Measurements from ENCODE around the gene FZR1. TPM values are rescaled to one million over a fixed set of nuclear protein-coding genes. Genes with fewer than 3 reads are reported as not detected.
"Not testable (repeated sequence)": the region's sequence is repeated elsewhere in the genome, so short reads cannot be mapped to it uniquely, and the experiment has no call there.

The FZR1 gene
- total RNA-seq, 2 donors from 2014 or later = 19.5 to 22.6 TPM

GRCh38 chr19:3522421-3523360, 16.6 kb downstream of the FZR1 start:
- DNase-seq (no peak), ATAC-seq (no peak)

DNA sequence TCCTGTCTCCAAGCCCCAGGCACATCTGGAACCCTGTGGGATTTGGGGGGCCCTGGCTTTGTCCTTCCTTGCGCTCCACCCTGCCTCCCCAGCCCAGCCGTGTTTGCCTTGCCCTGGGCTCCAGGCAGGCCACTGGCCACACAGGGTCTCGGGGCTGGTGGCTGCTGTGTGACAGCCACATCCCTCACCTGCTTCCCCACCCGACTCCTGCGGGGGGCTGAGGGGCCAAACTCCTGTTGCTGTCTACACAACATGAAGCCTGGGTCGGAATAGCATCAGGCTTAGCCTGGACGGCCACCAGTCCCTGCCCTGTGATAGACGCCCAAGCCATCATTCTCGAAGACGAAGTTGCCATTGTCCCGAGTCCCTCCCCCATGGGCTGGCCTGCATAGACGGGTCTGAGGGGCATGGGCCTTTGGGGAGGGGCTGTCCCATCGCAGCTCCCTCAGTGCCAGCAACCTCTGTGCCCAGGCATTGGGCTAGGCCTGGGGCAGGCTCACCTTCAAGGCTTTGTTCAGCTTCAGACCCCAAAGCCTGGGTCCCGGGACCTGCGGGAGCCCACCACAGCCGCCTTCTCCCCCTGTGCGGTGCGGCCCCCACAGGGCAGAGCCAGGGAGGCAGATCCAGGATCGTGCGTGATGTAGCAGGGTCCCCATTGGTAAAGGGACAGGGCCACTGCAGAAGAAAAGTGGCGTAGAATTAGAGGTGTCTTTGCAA, 17.4 kb downstream of the FZR1 start:
- ATAC-seq (no peak), DNase-seq (no peak)
- intact Hi-C loops (cut with DNase I) = no loop called here

More at GRCh38 chr19:3522421-3523360, 16.6 kb downstream of the FZR1 start:
- intact Hi-C loops (cut with DNase I) = no loop called here

DNA sequence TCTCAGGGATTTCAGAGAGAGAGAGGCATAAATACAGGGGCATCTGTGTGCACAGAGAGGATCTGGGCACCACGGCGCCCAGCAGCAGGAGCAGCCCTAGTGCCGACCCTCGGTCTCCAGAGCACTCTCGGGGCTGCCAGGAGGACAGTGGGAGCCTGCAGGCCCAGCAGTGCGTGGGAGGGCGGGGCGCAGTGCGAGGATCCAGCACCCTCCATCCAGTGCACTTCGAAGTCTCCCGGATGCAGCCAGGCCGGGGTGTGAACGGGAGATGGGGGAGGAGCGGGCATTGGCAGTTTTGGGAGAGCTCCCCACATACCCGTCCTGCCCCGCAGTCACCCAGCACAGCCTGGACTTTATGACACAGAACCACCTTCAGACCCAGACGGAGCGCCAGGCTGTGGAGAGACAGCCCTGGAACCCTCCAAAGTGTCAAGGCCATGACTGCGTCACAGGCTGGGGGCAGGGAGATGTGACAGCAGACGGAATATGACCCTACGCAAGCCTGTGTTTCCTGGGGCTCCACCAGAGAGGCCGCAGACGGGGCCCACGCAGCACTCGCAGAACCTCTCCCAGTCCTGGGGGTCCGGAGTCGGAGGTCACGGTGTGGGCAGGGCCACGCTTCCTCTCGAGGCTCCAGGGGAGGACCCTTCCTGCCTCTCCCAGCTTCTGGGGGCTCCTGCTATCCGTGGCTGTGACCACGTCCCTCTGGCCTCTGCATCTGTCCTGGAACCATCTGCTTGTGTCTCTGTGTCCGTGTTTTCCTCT, 18.1 kb downstream of the FZR1 start:
- intact Hi-C loops (cut with DNase I) = no loop called here
- DNase-seq (no peak), ATAC-seq (no peak)

DNA sequence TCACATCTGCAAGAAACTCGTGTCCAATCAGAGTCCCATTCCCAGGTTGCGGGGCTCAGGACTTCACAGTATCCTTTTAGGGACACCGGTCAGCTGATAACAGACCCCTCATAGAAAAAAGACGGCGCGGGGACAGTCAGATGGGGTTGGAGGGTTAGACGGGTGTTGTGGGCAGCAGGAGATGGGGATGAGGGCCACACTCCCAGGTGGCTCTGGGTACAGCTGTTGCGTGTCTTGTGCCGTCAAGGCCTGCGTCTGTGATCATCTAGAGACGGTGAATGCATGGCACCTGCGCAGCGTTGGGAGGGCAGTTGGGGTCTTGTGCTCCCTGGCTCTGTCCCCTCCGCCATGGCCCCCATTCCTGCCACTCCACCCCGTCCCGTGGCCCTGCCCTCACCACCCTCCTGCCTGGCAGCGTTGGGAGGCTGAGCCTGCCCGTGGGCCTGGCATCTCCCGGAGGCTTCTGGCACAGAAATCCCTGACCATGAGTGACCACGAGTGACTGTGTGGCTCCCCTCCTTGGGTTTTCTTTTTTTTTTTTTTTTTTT, 18.9 kb downstream of the FZR1 start:
- intact Hi-C loops (cut with DNase I) = no loop called here
- DNase-seq = no peak
- no peak for ATAC-seq

DNA sequence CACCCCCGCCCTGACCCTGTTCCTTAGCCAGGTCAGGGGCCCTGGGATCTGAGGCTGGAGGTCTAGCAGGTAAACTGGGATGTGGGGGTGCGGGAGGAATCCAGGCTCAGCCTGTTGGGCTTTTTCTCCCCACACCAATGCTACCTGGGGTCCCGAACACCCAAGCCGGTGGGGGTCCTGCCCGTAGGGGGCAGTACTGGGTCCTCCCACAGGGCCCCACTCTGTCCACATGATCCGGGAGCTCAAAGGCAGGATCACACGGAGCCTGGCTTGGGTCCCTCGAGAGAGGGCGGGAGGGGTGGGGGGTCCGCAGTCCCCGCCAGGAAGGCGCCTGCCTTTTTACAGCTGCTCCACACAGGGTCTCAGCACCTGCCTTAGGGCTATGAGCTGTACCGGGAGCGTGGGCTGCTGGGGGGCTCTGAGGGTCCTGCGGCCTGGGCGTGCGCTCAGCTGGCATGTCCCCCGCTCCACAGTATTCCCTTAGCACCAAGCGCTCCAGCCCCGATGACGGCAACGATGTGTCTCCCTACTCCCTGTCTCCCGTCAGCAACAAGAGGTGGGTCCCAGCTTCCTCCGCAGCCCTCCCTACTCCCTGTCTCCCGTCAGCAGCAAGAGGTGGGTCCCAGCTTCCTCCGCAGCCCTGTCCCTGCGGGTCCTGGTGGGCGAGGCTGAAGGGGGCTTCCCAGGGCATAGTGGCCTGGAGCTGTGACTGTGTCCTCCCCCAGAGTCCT, 20.6 kb downstream of the FZR1 start:
- DNase-seq = no peak
- ATAC-seq = no peak
- intact Hi-C loops (cut with DNase I) = no loop called here

DNA sequence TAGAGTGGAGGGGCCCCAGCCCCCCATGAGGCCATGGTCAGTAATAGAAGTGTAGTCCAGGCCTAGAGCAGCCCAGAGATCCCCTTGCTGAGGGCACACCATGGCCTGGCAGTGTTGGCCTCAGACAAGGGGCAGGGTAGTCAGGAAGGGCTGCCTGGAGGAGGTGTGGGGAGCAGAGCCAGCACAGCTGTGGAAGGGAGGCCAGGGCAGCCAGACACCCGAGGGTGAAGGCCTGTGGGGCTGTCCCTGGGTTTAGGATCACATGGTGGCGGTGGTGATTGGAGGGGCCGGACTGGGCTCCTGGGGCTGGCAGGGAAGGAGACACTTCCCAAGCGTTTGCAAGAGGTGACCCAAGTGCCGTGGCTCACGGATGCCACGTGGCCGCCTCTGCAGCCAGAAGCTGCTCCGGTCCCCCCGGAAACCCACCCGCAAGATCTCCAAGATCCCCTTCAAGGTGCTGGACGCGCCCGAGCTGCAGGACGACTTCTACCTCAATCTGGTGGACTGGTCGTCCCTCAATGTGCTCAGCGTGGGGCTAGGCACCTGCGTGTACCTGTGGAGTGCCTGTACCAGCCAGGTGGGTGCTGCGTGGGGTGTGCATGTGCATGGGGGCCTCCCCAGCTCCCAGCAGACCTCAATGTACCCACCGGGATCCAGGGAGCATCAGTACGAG, 21.3 kb downstream of the FZR1 start:
- intact Hi-C loops (cut with DNase I) = no loop called here
- DNase-seq (no peak), ATAC-seq (no peak)

- ATAC-seq = no peak
- no peak for DNase-seq
- intact Hi-C loops (cut with DNase I) = no loop called here
Observed at GRCh38 chr19:3528080-3528479, 22.0 kb downstream of the FZR1 start.

- ATAC-seq = no peak
Observed at GRCh38 chr19:3528539-3529211, 22.6 kb downstream of the FZR1 start.

DNA sequence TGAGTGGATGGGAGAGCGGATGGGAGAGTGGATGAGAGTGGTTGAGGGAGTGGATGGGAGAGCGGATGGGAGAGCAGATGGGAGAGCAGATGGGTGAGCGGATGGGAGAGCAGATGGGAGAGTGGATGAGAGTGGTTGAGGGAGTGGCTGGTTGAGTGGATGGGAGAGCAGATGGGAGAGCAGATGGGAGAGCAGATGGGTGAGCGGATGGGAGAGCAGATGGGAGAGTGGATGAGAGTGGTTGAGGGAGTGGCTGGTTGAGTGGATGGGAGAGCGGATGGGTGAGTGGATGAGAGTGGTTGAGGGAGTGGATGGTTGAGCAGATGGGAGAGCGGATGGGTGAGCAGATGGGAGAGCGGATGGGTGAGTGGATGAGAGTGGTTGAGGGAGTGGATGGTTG, 23.2 kb downstream of the FZR1 start:
- DNase-seq; intact Hi-C loops (cut with DNase I); ATAC-seq: not testable (repeated sequence)

More at GRCh38 chr19:3528539-3529211, 22.6 kb downstream of the FZR1 start:
- no peak for DNase-seq
- intact Hi-C loops (cut with DNase I) = no loop called here

DNA sequence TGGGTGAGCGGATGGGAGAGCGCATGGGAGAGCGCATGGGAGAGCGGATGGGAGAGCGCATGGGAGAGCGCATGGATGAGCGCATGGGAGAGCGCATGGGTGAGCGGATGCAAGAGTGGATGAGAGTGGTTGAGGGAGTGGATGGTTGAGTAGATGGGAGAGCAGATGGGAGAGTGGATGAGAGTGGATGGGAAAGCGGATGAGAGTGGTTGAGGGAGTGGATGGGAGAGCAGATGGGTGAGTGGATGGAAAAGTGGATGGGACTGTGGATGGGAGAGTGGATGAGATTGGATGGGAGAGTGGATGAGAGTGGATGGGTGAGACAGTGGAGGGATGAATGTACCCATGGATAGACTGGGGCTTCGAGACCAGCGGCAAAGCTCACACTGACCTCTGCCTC, 24.3 kb downstream of the FZR1 start:
- no peak for DNase-seq
- intact Hi-C loops (cut with DNase I) = no loop called here
- no peak for ATAC-seq

DNA sequence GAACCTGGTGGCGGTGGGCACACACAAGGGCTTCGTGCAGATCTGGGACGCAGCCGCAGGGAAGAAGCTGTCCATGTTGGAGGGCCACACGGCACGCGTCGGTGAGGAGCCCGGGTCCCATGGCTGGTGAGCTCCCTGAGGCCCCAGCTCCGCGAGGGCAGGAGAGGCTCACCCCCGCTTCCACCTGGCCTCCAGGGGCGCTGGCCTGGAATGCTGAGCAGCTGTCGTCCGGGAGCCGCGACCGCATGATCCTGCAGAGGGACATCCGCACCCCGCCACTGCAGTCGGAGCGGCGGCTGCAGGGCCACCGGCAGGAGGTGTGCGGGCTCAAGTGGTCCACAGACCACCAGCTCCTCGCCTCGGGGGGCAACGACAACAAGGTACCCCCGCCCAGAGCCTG, 25.6 kb downstream of the FZR1 start:
- no peak for ATAC-seq
- intact Hi-C loops (cut with DNase I) = no loop called here
- no peak for DNase-seq

DNA sequence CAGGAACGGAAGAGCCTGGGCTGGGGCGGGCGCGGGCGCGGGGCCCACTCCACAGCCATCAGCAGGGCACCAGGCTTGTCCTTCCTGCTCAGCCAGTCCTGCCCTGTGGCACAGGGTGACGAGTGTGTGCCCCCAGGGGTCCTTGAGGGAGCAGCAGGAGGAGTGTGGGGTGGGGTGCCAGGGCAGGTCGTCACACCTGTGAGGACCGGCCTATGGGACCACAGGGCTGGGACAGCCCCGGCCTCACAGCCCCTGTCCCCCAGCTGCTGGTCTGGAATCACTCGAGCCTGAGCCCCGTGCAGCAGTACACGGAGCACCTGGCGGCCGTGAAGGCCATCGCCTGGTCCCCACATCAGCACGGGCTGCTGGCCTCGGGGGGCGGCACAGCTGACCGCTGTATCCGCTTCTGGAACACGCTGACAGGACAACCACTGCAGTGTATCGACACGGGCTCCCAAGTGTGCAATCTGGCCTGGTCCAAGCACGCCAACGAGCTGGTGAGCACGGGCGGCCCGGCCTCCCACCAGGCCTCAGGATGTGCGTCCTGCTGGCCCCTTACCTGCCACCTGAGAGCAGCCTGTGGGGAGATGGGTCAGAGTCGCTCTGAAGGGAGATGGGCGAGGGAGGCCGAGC, 26.2 kb downstream of the FZR1 start:
- ATAC-seq (no peak), DNase-seq (no peak)
- intact Hi-C loops (cut with DNase I) = no loop called here

DNA sequence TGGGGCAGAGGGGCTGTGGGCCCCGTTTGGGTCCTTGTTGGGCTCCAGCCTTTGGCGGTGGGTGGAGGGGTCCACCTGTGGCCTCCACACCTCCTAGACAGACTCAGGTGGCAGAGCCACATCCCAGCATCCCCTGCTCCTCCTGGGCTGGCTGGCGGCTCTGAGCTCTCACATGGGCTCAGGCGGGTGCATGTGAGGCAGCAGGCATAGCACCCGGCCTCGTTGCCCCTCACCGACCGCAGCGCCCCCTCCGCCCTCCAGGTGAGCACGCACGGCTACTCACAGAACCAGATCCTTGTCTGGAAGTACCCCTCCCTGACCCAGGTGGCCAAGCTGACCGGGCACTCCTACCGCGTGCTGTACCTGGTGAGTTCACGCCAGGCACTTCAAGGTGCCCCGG, 26.9 kb downstream of the FZR1 start:
- DNase-seq (no peak), ATAC-seq (no peak)
- intact Hi-C loops (cut with DNase I) = no loop called here

DNA sequence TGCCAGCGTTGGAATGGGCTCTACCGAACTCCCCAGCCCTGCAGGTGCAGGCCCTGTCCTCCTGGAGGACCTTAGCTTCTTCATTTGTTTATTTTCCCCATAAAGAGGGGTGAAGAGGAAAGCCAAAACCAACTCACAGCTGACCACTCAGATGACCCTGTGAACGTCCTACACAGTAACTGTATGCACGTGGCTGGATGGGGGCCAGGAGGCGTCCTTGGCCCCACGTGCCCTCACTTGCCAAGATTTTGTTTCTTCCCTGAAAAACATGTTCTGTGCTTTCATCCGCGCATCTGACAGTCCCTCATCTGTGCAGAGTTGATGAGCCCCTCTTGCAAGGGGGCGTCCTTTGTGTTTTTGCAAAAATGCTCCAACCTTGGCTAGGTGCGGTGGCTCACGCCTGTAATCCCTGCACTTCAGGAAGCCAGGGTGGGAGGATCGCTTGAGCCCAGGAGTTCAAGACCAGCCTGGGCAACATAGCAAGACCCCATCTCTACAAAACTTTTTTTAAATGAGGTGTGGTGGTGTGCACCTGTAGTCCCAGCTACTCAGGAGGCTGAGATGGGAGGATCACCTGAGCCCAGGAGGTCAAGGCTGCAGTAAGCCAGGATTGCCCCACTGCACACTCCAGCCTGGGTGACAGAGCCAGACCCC, 27.6 kb downstream of the FZR1 start:
- no peak for ATAC-seq
- intact Hi-C loops (cut with DNase I) = no loop called here
- DNase-seq = no peak

DNA sequence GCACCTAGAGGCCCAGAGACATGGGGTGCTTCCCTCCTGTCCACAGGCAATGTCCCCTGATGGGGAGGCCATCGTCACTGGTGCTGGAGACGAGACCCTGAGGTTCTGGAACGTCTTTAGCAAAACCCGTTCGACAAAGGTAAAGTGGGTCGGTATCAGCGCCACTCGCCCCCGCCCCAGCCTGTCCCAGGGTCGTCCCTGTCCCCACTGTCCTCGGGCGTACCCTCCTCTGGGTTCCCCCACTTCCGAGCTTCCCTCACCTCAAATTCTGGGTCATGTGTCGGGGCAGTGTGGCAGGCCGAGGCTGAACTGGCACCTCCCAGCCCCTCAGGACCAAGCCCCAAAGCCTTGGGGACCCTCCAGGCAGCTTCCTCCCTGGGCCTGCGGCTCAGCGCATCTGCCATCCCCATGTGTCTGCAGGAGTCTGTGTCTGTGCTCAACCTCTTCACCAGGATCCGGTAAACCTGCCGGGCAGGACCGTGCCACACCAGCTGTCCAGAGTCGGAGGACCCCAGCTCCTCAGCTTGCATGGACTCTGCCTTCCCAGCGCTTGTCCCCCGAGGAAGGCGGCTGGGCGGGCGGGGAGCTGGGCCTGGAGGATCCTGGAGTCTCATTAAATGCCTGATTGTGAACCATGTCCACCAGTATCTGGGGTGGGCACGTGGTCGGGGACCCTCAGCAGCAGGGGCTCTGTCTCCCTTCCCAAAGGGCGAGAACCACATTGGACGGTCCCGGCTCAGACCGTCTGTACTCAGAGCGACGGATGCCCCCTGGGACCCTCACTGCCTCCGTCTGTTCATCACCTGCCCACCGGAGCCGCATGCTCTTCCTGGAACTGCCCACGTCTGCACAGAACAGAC, 28.5 kb downstream of the FZR1 start:
- no peak for DNase-seq
- ATAC-seq = no peak

GRCh38 chr19:3535235-3535535, 29.1 kb downstream of the FZR1 start:
- DNase-seq (no peak), ATAC-seq (no peak)
- intact Hi-C loops (cut with DNase I) = no loop called here

More for the DNA sequence above, 28.5 kb downstream of the FZR1 start:
- intact Hi-C loops (cut with DNase I) = no loop called here

All from left cardiac atrium (tissue), 4 donors.